ENCODE data around the gene GZF1.

GZF1 gene

GRCh38 chr20:23415555-23415954 lies 53.6 kb downstream of the GZF1 start:
- no peak for TF ChIP-seq BACH2 (CRISPR knock-in tag; IDR thresholded peaks at IDR 0.05; ENCODE audit: borderline replicate concordance)
- no peak for ATAC-seq

GRCh38 chr20:23415959-23416583 lies 54.1 kb downstream of the GZF1 start:
- no peak for TF ChIP-seq GLIS3 (CRISPR knock-in tag; IDR thresholded peaks at IDR 0.05)
- TF ChIP-seq, protein P1, sequence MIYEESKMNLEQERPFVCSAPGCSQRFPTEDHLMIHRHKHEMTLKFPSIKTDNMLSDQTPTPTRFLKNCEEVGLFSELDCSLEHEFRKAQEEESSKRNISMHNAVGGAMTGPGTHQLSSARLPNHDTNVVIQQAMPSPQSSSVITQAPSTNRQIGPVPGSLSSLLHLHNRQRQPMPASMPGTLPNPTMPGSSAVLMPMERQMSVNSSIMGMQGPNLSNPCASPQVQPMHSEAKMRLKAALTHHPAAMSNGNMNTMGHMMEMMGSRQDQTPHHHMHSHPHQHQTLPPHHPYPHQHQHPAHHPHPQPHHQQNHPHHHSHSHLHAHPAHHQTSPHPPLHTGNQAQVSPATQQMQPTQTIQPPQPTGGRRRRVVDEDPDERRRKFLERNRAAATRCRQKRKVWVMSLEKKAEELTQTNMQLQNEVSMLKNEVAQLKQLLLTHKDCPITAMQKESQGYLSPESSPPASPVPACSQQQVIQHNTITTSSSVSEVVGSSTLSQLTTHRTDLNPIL (CRISPR knock-in tag; IDR thresholded peaks at IDR 0.05; ENCODE audit: low read depth), result no peak
- TF ChIP-seq, protein P2, sequence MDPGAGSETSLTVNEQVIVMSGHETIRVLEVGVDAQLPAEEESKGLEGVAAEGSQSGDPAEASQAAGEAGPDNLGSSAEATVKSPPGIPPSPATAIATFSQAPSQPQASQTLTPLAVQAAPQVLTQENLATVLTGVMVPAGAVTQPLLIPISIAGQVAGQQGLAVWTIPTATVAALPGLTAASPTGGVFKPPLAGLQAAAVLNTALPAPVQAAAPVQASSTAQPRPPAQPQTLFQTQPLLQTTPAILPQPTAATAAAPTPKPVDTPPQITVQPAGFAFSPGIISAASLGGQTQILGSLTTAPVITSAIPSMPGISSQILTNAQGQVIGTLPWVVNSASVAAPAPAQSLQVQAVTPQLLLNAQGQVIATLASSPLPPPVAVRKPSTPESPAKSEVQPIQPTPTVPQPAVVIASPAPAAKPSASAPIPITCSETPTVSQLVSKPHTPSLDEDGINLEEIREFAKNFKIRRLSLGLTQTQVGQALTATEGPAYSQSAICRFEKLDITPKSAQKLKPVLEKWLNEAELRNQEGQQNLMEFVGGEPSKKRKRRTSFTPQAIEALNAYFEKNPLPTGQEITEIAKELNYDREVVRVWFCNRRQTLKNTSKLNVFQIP (CRISPR knock-in tag; IDR thresholded peaks at IDR 0.05; ENCODE audit: borderline replicate concordance, low read depth), result no peak
- TF ChIP-seq OSR1 (CRISPR knock-in tag; IDR thresholded peaks at IDR 0.05), result no peak
- no peak for TF ChIP-seq SNAI2 (CRISPR knock-in tag; IDR thresholded peaks at IDR 0.05)
- no peak for TF ChIP-seq ESRRG (CRISPR knock-in tag; IDR thresholded peaks at IDR 0.05)
- TF ChIP-seq CSRNP3 (CRISPR knock-in tag; IDR thresholded peaks at IDR 0.05), result no peak
- no peak for TF ChIP-seq ARNTL (CRISPR knock-in tag; IDR thresholded peaks at IDR 0.05; ENCODE audit: borderline replicate concordance, low read depth)
- no peak for TF ChIP-seq ZNF8 (CRISPR knock-in tag; IDR thresholded peaks at IDR 0.05)
- no peak for TF ChIP-seq RARB (CRISPR knock-in tag; IDR thresholded peaks at IDR 0.05)
- no peak for TF ChIP-seq TCF4 (CRISPR knock-in tag; IDR thresholded peaks at IDR 0.05; ENCODE audit: borderline replicate concordance)
- no peak for ATAC-seq

GRCh38 chr20:23417861-23418260 lies 55.9 kb downstream of the GZF1 start:
- no peak for ATAC-seq
- TF ChIP-seq, protein P3, sequence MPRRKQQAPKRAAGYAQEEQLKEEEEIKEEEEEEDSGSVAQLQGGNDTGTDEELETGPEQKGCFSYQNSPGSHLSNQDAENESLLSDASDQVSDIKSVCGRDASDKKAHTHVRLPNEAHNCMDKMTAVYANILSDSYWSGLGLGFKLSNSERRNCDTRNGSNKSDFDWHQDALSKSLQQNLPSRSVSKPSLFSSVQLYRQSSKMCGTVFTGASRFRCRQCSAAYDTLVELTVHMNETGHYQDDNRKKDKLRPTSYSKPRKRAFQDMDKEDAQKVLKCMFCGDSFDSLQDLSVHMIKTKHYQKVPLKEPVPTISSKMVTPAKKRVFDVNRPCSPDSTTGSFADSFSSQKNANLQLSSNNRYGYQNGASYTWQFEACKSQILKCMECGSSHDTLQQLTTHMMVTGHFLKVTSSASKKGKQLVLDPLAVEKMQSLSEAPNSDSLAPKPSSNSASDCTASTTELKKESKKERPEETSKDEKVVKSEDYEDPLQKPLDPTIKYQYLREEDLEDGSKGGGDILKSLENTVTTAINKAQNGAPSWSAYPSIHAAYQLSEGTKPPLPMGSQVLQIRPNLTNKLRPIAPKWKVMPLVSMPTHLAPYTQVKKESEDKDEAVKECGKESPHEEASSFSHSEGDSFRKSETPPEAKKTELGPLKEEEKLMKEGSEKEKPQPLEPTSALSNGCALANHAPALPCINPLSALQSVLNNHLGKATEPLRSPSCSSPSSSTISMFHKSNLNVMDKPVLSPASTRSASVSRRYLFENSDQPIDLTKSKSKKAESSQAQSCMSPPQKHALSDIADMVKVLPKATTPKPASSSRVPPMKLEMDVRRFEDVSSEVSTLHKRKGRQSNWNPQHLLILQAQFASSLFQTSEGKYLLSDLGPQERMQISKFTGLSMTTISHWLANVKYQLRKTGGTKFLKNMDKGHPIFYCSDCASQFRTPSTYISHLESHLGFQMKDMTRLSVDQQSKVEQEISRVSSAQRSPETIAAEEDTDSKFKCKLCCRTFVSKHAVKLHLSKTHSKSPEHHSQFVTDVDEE (CRISPR knock-in tag; IDR thresholded peaks at IDR 0.05), result no peak
- TF ChIP-seq ZNF565 (CRISPR knock-in tag; conservative IDR thresholded peaks at IDR 0.05; ENCODE audit: low read depth), result no peak
- TF ChIP-seq ZNF8 (CRISPR knock-in tag; IDR thresholded peaks at IDR 0.05), result no peak
- TF ChIP-seq CSDC2 (CRISPR knock-in tag; IDR thresholded peaks at IDR 0.05), result no peak
- TF ChIP-seq ZC3H10 (CRISPR knock-in tag; IDR thresholded peaks at IDR 0.05), result no peak
- no peak for TF ChIP-seq TCF4 (CRISPR knock-in tag; IDR thresholded peaks at IDR 0.05; ENCODE audit: borderline replicate concordance)
- no peak for TF ChIP-seq OSR1 (CRISPR knock-in tag; IDR thresholded peaks at IDR 0.05)
- TF ChIP-seq, protein P1 (CRISPR knock-in tag; IDR thresholded peaks at IDR 0.05; ENCODE audit: low read depth), result no peak
- TF ChIP-seq RARB (CRISPR knock-in tag; IDR thresholded peaks at IDR 0.05), result no peak
- no peak for TF ChIP-seq ARNTL (CRISPR knock-in tag; IDR thresholded peaks at IDR 0.05; ENCODE audit: borderline replicate concordance, low read depth)
- TF ChIP-seq SNAI2 (CRISPR knock-in tag; IDR thresholded peaks at IDR 0.05), result no peak
- TF ChIP-seq, protein P4, sequence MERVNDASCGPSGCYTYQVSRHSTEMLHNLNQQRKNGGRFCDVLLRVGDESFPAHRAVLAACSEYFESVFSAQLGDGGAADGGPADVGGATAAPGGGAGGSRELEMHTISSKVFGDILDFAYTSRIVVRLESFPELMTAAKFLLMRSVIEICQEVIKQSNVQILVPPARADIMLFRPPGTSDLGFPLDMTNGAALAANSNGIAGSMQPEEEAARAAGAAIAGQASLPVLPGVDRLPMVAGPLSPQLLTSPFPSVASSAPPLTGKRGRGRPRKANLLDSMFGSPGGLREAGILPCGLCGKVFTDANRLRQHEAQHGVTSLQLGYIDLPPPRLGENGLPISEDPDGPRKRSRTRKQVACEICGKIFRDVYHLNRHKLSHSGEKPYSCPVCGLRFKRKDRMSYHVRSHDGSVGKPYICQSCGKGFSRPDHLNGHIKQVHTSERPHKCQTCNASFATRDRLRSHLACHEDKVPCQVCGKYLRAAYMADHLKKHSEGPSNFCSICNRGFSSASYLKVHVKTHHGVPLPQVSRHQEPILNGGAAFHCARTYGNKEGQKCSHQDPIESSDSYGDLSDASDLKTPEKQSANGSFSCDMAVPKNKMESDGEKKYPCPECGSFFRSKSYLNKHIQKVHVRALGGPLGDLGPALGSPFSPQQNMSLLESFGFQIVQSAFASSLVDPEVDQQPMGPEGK (CRISPR knock-in tag; IDR thresholded peaks at IDR 0.05; ENCODE audit: borderline replicate concordance), result no peak
- TF ChIP-seq ZFP3 (CRISPR knock-in tag; IDR thresholded peaks at IDR 0.05), result no peak
- no peak for TF ChIP-seq GLIS3 (CRISPR knock-in tag; IDR thresholded peaks at IDR 0.05)
- TF ChIP-seq, protein P2 (CRISPR knock-in tag; IDR thresholded peaks at IDR 0.05; ENCODE audit: borderline replicate concordance, low read depth), result no peak
